HG03064 (cell line): ENCODE measurements around the gene RNF135.
"Not testable (repeated sequence)": the region's sequence is repeated elsewhere in the genome, so short reads cannot be mapped to it uniquely, and the experiment has no call there.

Experiments used
- ATAC-seq: cut with Tn5 transposase; IDR thresholded peaks from one replicate; pipeline ENCODE4 v1.9.1; 2021; ENCODE audit warnings: low read depth; ENCODE audit not compliant: unreplicated experiment

RNF135 gene

DNA sequence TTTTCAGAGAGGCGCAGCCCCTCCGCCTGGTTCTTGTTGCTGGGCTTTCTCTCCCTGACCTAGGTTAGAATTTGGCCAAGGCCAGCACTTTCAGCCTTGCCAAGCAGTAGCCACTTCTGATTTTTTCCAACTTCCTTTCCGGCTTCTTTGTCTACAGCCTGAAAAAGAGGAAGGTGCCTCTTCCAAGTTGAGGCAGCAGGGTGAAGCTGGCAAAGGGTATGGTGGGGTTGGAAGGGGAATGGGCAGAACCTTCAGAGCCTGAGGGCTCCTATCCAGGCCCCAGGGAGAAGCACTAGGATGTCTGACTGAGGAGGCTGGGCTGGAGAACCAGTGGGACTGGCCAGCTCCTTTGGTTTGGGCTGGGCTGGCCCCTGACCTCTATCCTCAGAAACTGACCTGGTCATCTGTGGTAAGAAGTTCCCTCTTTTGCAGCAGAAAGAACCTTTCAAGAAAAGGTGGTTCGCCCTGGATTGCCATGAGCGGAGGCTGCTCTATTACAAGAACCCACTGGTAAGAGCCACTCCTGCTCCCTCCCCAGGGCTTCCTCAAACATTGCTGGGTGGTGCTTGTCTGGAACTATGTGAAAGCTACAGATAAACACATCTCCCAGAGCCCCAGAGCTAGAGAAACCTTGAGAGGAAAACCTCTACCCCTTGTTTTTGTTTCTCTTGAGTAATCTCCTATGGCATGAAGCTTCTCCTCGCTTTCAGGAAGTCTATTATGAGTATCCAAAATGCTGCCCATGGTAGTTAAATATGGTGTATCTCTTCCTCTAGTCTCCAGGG is 16.6 kb upstream of the RNF135 start:
- no peak for ATAC-seq

DNA sequence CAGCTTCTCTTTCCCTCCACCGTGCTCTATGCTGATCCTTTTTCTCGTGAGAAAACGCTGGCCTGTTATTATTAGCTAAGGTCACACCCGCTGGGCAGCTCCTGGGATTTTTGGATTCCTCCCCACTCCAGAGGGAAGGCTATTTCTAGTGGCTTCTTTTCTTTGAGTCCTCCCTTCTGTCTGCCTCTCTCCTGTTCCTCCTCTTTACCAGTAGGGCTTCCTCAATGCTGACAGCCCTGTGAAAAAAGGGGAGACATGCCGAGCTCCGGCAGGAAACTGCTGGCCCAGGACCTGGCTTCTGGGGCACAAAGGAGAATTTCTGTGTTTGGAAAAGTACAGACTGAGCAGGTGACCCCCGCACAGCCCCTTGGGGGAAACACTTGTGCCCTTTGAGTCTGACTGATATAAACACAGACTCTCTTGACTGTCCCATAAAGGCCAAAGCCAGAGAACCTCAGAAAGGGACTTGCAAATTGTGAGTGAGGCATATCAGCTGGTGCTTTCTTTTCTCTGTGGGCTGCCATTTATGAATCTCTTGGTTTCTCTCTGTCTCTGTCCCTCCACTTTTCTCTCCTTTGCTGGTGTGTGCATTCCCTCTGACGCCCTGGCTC is 14.0 kb upstream of the RNF135 start:
- ATAC-seq = no peak

DNA sequence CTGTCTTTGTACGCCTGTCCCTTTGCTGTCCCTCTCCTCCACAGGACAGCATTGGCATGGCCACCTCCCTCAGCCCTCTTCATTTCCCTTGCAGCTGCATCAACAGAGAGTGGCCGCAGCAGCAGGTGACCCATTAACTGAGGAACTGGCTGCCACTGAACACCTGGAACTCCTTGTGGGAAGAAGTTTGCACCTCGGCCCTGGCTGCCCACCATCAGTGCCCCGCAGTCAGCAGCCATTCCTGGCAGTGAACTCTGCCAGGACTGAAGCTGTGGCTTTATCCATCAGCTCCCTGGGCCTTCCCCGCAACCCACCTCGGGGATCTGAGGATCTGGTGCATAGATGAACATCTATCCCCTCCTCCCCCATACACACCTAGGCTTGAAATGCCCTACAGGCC is 13.1 kb upstream of the RNF135 start:
- ATAC-seq = no peak

DNA sequence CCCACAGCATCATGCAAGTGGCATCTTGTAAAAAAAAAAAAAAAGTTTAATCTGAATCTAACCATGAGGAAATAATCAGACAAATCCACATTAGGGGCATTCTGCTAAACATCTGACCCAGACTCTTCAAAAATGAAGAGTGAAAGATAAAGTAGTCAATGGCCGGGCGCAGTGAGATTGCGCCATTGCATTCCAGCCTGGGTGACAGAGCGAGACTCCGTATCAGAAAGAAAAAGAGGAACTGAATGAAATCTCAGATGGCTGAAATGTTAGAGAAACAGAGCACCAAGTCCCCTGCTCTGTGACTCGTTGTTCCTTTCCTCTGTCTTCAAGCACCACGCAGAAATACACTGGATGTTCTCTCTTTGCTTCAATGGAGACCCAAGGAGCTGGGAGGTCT is 12.7 kb upstream of the RNF135 start:
- no peak for ATAC-seq

DNA sequence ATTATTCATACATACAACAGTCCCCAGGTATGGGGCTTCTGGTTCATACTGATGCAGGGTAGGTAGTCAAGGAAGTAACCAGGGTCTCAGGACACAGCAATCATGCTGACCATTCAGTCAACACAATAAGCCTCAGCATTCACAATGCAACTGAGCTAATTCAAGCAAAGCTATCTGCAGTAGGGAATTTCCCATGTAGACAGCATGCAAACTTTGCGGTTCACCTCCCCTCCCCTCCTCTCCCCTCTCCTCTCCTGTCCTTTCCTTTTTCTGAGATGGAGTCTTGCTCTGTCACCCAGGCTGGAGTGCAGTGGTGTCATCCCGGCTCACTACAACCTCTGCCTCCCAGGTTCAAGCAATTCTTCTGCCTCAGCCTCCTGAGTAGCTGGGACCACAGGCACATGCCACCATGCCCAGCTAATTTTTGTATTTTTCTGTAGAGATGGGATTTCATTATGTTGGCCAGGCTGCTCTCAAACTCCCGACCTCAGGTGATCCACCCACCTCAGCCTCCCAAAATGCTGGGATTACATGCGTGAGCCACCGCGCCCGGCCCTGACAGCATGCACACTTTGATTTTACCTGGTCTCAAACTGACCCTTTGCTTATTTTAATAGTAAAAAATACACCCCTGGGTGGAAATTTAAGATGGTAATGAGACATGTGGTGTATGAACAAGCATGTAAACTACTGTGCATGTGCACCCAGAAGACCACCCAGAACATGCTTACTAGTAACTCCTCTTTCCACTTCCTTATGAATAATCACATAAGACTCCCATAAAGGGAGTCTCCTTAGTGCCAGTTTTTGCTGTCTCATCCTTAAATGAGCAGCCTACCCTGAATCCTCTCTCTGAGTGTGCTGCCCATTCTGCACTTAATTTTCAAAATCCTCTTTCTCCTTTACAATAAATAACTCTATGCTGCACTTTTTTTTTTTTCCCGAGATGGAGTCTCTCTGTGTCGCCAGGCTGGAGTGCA is 9.3 kb upstream of the RNF135 start:
- ATAC-seq = no peak

DNA sequence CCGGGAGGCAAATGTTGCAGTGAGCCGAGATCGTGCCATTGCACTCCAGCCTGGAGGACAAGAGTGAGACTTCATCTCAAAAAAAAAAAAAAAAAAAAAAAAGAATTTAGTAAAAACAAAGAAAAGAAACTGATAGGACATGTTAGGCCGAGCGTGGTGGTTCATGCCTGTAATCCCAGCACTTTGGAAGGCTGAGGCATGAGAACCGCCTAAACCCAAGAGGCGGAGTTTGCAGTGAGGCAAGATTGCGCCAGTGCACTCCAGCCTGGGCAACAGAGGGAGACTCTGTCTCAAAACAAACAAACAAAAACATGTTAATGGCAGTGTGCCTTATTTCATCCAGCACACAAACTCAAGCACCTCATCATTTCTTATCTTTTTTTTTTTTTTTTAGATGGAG is 6.5 kb upstream of the RNF135 start:
- ATAC-seq = not testable (repeated sequence)

DNA sequence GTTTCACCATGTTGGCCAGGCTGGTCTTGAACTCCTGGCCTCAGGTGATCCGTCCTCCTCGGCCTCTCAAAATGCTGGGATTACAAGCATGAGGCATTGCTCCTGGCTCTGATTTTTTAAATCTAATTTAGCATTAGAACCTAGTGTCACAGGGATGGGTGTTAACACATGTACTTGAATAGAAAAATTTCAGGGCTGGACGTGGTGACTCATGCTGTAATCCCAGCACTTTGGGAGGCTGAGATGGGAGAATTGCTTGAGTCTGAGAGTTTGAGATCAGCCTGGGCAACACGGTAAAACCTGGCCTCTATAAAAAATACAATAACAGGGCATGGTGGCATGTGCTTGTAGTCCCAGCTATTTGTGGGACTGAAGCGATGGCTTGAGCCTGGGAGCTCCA is 6.0 kb upstream of the RNF135 start:
- no peak for ATAC-seq

DNA sequence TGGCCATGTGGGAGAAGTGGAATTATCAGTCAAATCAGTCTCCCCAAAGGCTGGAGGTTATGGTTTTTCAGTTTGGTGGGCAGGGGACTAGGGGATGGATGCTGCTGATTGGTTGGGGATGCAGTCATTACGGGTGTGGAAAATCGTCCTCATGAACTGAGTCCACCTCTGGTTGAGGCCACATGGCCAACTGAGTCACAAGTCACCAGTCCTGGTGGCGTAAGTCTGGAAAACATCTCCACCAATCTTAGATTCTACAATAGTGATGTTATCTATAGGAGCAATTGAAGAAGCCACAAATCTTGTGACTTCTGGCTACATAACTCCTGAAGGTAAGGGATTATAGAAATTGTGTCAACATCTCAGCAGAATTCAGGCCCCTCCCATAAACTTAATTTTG is 5.2 kb upstream of the RNF135 start:
- ATAC-seq = no peak

DNA sequence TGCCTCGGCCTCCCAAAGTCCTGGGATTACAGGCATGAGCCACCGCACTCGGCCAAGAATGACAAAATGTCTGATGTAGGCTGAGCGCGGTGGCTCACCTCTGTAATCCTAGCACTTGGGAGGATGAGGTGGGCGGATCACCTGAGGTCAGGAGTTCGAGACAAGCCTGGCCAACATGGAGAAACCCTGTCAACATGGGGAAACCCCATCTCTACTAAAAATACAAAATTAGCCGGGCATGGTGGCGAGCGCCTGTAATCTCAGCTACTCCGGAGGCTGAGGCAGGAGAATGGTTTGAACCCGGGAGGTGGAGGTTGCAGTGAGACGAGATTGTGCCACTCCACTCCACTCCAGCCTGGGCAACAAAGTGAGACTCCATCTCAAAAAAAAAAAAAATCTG is 2.9 kb upstream of the RNF135 start:
- ATAC-seq = not testable (repeated sequence)

DNA sequence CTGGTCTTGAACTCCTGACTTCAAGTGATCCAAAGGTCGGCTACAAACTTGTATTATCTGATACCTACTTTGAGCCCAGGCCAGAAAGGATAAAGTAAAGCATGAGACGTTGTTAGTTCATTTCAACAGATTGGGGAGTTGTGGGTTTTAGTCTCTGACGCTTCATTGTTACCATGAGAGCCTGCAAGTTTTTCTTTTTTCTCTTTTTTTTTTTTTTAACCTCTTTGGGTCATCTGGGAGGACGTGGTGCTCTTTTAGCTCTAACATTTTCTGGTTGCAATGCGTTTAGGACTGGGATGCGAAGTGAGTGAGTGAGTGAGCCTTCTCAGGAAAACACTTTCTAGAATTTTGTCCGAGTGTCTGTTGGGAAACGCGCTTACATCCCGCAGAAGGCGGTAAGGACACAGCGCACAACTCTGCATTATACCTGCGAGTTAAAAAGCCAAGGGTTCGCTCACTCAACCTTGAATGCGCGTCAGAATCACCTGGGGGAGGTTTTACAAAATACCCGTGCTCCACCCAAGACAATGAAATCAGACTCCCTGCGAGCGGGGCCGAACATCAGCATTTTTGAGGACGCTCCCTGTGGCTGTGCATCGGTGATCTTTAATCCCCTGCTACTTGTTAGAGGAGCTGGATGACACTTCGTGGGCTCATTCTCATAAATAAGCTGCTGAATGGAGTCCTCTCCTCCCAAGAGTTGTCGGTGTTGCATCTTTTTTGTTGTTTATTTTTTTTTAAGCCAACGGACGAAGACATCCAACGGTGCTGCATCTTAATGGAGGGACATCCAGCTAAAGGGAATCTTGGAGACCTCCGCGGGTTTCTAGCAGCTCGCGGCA is 629 bp upstream of the RNF135 start:
- ATAC-seq = no peak

DNA sequence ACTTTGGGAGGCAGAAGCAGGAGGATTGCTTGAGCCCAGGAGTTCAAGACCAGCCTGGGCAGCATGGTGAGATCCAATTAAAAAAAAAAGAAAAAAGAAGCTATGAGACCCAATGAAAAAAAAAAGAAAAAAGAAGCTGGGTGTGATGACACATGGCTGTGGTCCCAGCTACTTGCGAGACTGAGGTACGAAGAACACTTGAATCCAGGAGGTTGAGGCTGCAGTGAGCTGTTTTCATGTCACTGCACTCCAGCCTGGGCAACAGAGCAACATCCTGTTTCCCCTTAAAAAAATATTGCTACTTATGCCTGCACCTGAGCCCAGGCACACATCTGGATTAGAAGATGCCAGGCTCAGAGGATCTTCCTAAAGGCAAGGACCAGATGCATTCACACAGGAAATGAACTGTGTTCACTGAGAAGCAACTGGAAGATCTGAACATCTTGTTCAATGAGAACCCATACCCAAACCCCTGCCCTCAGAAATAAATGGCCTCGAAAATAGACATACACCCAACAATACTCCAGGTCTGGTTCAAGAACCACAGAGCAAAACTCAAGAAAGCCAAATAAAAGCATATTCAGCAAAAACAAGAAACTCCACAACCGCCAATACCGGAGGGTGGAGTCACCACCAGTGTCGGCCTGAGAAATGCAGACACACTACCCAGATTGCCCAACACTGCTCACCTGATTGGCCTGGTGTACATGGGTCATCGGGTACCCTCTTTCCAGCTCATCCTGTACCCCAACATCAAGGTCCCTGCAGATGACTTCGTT is 4.4 kb downstream of the RNF135 start:
- ATAC-seq = no peak

DNA sequence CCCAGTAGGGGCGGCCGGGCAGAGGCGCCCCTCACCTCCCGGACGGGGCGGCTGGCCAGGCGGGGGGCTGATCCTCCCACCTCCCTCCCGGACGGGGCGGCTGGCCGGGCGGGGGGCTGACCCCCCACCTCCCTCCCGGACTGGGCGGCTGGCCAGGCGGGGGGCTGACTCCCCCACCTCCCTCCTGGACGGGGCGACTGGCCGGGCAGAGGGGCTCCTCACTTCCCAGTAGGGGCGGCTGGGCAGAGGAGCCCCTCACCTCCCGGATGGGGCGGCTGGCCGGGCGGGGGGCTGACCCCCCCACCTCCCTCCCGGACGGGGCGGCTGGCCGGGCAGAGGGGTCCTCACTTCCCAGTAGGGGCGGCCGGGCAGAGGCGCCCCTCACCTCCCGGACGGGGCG is 9.1 kb downstream of the RNF135 start:
- ATAC-seq = not testable (repeated sequence)

DNA sequence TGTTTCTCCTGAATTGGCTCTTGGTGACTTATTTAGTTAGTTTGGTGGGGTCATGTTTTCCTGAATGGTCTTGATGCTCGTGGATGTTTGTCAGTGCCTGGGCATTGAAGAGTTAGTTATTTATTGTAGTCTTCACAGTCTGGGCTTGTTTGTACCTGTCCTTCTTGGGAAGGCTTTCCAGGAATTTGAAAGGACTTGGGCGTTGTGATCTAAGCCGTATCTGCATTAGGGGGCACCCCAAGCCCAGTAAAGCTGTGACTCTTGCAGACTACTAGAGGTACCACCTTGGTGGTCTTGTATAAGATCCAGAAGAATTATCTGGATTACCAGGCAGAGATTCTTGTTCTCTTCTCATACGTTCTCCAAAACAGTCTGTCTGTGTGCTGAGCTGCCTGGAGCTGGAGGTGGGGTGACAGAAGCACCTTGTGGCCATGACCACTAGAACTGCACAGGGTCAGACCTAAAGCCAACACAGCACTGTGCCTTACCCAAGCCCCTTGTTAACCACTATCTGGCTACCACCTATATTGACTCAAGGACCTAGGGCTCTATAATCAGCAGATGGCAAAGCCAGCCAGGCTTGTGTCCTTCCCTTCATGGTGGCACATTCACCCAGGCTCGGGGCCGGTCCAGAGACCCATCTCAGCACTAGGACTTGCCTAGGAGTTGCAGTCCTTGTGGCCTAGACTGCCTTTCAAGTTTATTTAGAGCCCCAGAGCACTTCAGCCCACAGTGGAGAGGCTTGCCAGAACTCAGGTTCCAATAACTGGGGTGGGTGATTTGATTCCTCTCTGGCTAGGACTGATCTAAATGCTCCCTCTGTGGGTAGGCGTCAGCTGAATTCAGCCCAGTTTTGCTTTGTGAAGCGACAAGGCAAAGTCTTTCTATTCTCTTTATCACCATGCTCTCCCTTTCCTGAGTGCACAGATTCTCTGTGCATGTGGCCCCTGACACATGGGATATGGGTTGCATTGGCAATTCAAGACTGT is 11.0 kb downstream of the RNF135 start:
- ATAC-seq = no peak

DNA sequence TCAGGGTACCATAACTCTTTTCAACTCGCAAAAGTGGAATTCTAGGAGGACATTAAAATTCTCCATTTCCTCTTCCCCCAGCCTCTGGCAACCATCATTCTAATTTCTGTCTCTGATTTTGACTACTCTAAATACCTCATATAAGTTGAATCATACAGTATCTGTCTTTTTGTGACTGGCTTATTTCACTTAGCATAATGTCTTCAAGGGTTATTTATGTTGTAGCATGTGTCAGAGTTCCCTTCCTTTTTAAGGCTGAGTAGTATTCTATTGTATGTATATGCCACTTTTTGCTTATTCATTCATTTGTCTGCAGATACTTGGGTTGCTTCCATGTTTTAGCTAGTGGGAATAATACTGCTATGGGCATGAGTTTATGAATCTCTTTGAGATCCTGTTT is 12.0 kb downstream of the RNF135 start:
- no peak for ATAC-seq

DNA sequence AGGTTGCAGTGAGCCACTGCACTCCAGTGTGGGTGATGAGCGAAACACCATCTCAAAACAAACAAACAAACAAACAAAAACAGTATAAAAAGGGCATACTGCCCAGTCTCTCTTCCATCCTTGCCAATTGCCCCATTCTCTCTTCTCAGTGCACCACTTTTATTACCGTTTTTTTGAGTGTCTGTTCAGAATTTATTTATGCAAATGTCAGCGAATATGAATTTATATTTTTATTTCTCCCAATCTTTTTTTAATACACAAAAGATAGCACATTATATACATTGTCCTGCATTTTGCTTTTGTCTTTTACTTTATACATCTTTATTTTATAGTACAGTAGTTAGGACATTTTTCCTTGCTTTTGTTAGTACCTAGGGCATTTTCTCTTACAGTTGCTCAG is 19.6 kb downstream of the RNF135 start:
- ATAC-seq = no peak

DNA sequence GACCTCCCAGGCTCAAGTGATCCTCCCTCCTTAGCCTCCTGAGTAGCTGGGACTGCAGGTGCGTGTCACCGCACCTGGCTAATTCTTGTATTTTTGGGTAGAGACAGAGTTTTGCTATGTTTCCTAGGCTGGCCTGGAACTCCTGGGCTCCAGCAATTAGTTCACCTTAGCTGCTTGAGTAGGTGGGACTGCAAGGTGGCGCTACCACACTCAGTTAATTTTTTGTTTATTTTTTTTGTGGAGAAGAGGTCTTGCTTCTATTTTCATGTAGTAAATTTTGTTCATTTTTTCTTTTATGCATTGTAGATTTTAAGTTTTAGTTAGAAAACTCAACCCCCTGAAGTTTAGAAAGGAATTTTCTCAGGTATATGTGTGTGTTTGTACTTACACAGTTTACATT is 21.7 kb downstream of the RNF135 start:
- ATAC-seq = no peak

DNA sequence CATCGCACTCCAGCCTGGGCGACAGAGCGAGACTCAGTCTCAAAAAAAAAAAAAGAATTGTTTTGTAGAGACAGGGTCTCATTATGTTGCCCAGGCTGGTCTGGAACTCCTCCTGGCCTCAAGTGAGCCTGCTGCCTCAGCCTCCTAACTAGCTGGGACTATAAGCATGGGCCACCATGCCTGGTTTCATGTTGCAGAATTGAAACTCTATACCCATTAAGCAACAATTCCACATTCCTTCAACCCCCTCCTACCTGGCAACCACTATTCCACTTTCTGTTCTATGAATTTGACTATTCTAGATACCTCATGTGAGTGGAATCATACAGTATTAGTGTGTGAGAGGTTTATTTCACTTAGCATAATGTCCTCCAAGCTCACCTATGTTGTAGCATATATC is 24.5 kb downstream of the RNF135 start:
- ATAC-seq = no peak

DNA sequence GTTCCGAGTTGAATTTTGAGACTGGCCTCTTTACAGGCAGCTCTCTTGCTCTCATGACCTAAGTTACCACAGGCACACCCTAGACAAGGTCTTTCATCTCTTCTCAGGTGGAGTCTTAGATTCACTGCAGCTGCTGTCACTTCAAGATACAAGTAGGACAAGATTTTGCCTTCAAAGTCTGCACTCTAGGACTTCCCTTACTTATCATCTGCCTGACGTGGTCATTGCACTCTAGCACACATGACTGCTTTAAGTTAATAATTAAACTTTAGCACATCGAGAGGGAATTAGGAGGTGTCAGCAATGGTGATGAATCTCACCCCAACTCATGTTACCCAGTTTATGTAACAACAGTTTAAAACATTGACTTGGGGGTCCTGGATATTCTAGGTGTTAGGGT is 25.6 kb downstream of the RNF135 start:
- no peak for ATAC-seq
